K562 (cell line): Measurements from ENCODE around the gene UBE2Q1. TPM values are rescaled to one million over a fixed set of nuclear protein-coding genes. Genes with fewer than 3 reads are reported as not detected.

Experiments
- ARNT ChIP-seq, 2 experiments: fragments of 450-650 bp; IDR thresholded peaks; 2 replicates each; pipeline ENCODE4 v1.6.1; 2016; ENCODE audit warnings: mild to moderate bottlenecking in 1 of 2
- ATF1 ChIP-seq, 2 experiments: fragments of 450-650 bp in 1 of 2; IDR thresholded peaks; 2 replicates each; pipeline ENCODE4 v1.6.1; 2016; ENCODE audit warnings: missing compliant biosample characterization in 1 of 2, missing genetic modification characterization in 1 of 2
- CTBP1 ChIP-seq: fragments of 450-650 bp; IDR thresholded peaks from 2 replicates; pipeline ENCODE4 v1.6.1; 2016; ENCODE audit warnings: borderline replicate concordance
- DIDO1 ChIP-seq: fragments of 450-650 bp; IDR thresholded peaks from 2 replicates; pipeline ENCODE4 v1.6.1; 2016; ENCODE audit warnings: low read depth, missing biosample characterization, missing genetic modification characterization
- E2F3 ChIP-seq: fragments of 250-450 bp; sonication (Bioruptor Pico); IDR thresholded peaks from 2 replicates; pipeline ENCODE4 v1.4.0; 2020; ENCODE audit warnings: mild to moderate bottlenecking
- HMG20A ChIP-seq: fragments of 450-650 bp; formaldehyde crosslinking; conservative IDR thresholded peaks from 2 replicates; pipeline ENCODE4 v1.4.0; 2020; ENCODE audit warnings: mild to moderate bottlenecking, mixed read lengths
- HNRNPK ChIP-seq: fragments of 200-400 bp; formaldehyde crosslinking; IDR thresholded peaks from one replicate; pipeline ENCODE4 v1.6.1; 2018; ENCODE audit warnings: mild to moderate bottlenecking, low read depth, low read length; ENCODE audit not compliant: poor library complexity, severe bottlenecking
- HNRNPL ChIP-seq: fragments of 200-400 bp; formaldehyde crosslinking; IDR thresholded peaks from 2 replicates; pipeline ENCODE4 v1.6.1; 2017; ENCODE audit warnings: low read depth, mild to moderate bottlenecking, low read length
- MAZ ChIP-seq, 2 experiments: fragments of 450-650 bp in 1 of 2; sonication (generic) in 1 of 2; formaldehyde crosslinking; IDR thresholded peaks in 1 of 2; conservative IDR thresholded peaks in 1 of 2; 2 replicates each; pipeline versions ENCODE4 v1.4.0 to v1.5.0; 2020; ENCODE audit warnings: mild to moderate bottlenecking in 1 of 2, missing genetic modification reagents in 1 of 2
- MTF1 ChIP-seq: fragments of 250-450 bp; sonication (Bioruptor Pico); IDR thresholded peaks from 2 replicates; pipeline ENCODE4 v1.9.0; 2021; ENCODE audit warnings: moderate library complexity, mild to moderate bottlenecking, inconsistent platforms, borderline replicate concordance
- PRMT5 ChIP-seq: sonication (generic); formaldehyde crosslinking; IDR thresholded peaks from 2 replicates; pipeline ENCODE4 v1.5.0; 2020; ENCODE audit warnings: missing genetic modification reagents
- RBFOX2 ChIP-seq: fragments of 200-400 bp; formaldehyde crosslinking; IDR thresholded peaks from 2 replicates; pipeline ENCODE4 v1.6.1; 2017; ENCODE audit warnings: low read depth, mild to moderate bottlenecking, low read length, moderate library complexity
- SMC3 ChIP-seq: conservative IDR thresholded peaks from 2 replicates; pipeline ENCODE4 v1.6.1; 2011; ENCODE audit warnings: low read depth, low read length, improper control_type of control experiment; ENCODE audit not compliant: insufficient read depth
- SRF ChIP-seq, 2 experiments: fragments of 250-450, 450-650 bp in 1 of 2; sonication (Bioruptor Pico) in 1 of 2; sonication (generic) in 1 of 2; formaldehyde crosslinking; IDR thresholded peaks; 2 replicates each; pipeline versions ENCODE4 v1.5.0 to v1.5.1; 2020 to 2022; ENCODE audit warnings: mild to moderate bottlenecking in 1 of 2, missing genetic modification reagents in 1 of 2
- ZKSCAN1 ChIP-seq: fragments of 150-350 bp; IDR thresholded peaks from 2 replicates; pipeline ENCODE4 v1.6.1; 2016; ENCODE audit warnings: low read depth, low read length
- ZSCAN32 ChIP-seq: fragments of 450-650 bp; formaldehyde crosslinking; IDR thresholded peaks from 2 replicates; pipeline ENCODE4 v1.4.0; 2020; ENCODE audit warnings: mild to moderate bottlenecking, moderate library complexity
- polyA plus RNA-seq, 8 experiments: library from polyadenylated mRNA; depleted of rRNA in 4 of 8; stranded (reverse) in 5 of 8; unstranded in 3 of 8; fragments of >200 nt; fragmentation: Nextera tagmentation in 2 of 8; fragmentation: Illumina TruSeq in 1 of 8; extraction: Ambion mirVana in 2 of 8; extraction: Trizol in 1 of 8; gene quantifications; 2 replicates each; pipeline versions ENCODE4 v1.2.1 to v1.2.3, GENCODE V29; 2011 to 2014; ENCODE audit warnings: inconsistent platforms in 1 of 8, missing spikeins in 1 of 8
- total RNA-seq, 7 experiments: library from RNA; depleted of rRNA in 6 of 7; stranded (reverse); fragments of >200 nt in 6 of 7; fragmentation: Illumina TruSeq in 2 of 7; extraction: Trizol in 2 of 7; gene quantifications; 2 replicates each; pipeline versions ENCODE4 v1.2.1 to v1.2.3, GENCODE V29; 2011 to 2021; ENCODE audit warnings: low replicate concordance in 1 of 7
- TF ChIP-seq, protein P1 (sequence below): sonication (generic); formaldehyde crosslinking; IDR thresholded peaks from 2 replicates; pipeline ENCODE4 v1.8.0; 2022; ENCODE audit warnings: mild to moderate bottlenecking, low read depth, missing genetic modification reagents
- TF ChIP-seq, protein P2 (sequence below): fragments of 450-650 bp; formaldehyde crosslinking; IDR thresholded peaks from 2 replicates; pipeline ENCODE4 v1.4.0; 2020; ENCODE audit warnings: mild to moderate bottlenecking, moderate library complexity

The UBE2Q1 gene
- total and polyA plus RNA-seq, 9 of the 15 experiments (the other 6 are each of a cell fraction or from before 2014, with no cell fraction given), result 8.0 to 58.8 (median 27.6) TPM

DNA sequence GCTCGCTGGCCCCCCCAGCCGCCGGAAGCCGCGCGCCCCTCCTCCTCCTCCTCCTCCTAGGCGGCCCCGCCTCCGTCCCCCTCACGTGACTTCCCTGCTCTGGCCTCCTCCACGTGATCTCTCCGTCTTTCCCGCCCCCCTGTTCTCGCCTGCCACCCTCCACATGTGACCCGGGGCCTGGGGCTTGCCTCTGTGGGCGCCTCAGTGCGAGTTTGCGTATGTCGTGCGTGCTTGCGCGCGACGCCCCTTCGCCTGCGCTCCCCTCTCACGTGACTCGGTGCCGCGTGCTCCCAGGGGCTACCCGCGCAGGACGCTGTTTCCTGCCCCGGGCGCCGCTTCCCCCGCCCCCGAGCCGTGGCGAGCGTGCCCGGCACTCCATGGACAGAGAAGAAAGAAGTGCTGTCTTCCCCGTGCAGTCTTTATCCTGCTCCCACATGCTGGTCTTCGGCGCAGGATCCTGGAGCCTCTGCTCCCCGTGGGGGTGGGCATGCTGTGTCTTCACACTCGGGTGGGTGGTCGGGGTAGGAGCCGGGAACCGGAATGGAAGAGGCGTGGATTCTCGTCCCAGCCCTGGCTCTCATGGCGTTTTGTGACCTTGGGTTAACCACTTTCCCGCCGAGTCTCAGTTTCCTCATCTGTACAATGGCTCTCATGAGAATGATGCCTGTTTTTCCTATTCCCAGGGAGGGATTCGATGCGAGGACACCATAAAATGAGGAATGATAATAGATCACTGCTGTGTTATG, 431 bp upstream of the UBE2Q1 start (continued):
- TF ChIP-seq, protein P1, sequence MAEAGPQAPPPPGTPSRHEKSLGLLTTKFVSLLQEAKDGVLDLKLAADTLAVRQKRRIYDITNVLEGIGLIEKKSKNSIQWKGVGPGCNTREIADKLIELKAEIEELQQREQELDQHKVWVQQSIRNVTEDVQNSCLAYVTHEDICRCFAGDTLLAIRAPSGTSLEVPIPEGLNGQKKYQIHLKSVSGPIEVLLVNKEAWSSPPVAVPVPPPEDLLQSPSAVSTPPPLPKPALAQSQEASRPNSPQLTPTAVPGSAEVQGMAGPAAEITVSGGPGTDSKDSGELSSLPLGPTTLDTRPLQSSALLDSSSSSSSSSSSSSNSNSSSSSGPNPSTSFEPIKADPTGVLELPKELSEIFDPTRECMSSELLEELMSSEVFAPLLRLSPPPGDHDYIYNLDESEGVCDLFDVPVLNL, result peak; percentile 88
- no peak for TF ChIP-seq HMG20A (CRISPR knock-in tag)
- TF ChIP-seq ZKSCAN1, result no peak
- peak; percentile 44; the same call in 1 of the 2 replicates for TF ChIP-seq HNRNPL
- TF ChIP-seq ZSCAN32 (CRISPR knock-in tag), result no peak
- peak; percentile 87 for TF ChIP-seq RBFOX2
- no peak for TF ChIP-seq PRMT5 (CRISPR knock-in tag)
- peak in 1 of 2 experiments; percentile 48; a peak in 1 of 4 replicates for TF ChIP-seq SRF (CRISPR knock-in tag; IDR thresholded peaks at IDR 0.05)
- TF ChIP-seq MTF1 (CRISPR knock-in tag), result no peak
- peak; percentile 75 for TF ChIP-seq CTBP1
- 0 out of 2 replicates have a peak, but pooled peaks have one; percentile 20 for TF ChIP-seq SMC3
- peak; percentile 44; the same call in 1 of the 2 replicates for TF ChIP-seq ATF1 (CRISPR knock-in tag; IDR thresholded peaks at IDR 0.05)
- peak; percentile 96 for TF ChIP-seq ATF1 (tag; IDR thresholded peaks at IDR 0.05)
- peak; percentile 92 for TF ChIP-seq DIDO1 (tag)
- TF ChIP-seq, protein P2, sequence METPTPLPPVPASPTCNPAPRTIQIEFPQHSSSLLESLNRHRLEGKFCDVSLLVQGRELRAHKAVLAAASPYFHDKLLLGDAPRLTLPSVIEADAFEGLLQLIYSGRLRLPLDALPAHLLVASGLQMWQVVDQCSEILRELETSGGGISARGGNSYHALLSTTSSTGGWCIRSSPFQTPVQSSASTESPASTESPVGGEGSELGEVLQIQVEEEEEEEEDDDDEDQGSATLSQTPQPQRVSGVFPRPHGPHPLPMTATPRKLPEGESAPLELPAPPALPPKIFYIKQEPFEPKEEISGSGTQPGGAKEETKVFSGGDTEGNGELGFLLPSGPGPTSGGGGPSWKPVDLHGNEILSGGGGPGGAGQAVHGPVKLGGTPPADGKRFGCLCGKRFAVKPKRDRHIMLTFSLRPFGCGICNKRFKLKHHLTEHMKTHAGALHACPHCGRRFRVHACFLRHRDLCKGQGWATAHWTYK (CRISPR knock-in tag), result peak; percentile 70; the same call in 1 of the 2 replicates
- no peak for TF ChIP-seq HNRNPK
- no peak for TF ChIP-seq ARNT (IDR thresholded peaks at IDR 0.05)
- peak; percentile 15 to 98; a peak in 2 of 4 replicates for TF ChIP-seq MAZ (CRISPR knock-in tag; conservative IDR thresholded peaks at IDR 0.05 in 1 of 2, IDR thresholded peaks at IDR 0.05 in 1 of 2)
- TF ChIP-seq E2F3 (CRISPR knock-in tag), result peak; percentile 93
